A673 (cell line): ENCODE data around the gene C3orf18. TPM values are rescaled to one million over a fixed set of nuclear protein-coding genes. Genes with fewer than 3 reads are reported as not detected.

ENCODE experiments used
- BruUV-seq: library from RNA; stranded (reverse); fragments of 400-500 nt; replicated peaks from 2 replicates; lab custom pipeline; 2021; lab: Mats Ljungman, UMichigan
- CTCF ChIA-PET: fragments of 300-600 bp; sonication (Branson Sonifier 250); formaldehyde crosslinking; loops from one replicate; lab custom pipeline; 2022; ENCODE audit warnings: antibody characterized with exemption; lab: Charles Lee
- POLR2A ChIA-PET: fragments of 300-600 bp; sonication (Branson Sonifier 250); formaldehyde crosslinking; loops from one replicate; lab custom pipeline; 2022; ENCODE audit warnings: antibody characterized with exemption; ENCODE audit not compliant: low non-redundant PET; lab: Charles Lee
- DNase-seq: peaks from one replicate; pipeline ENCODE4 v3.0.0-alpha.2; 2015; ENCODE audit warnings: low spot score
- H3K27ac ChIP-seq: fragments of 200-600 bp; sonication (generic); 2 replicates; pipeline ENCODE4 v1.5.1; 2016; ENCODE audit warnings: mixed run types, low read depth, mild to moderate bottlenecking, mixed read lengths, antibody characterized with exemption, low read length; ENCODE audit not compliant: poor library complexity, severe bottlenecking
- H3K27me3 ChIP-seq: fragments of 200-600 bp; sonication (generic); replicated peaks from 2 replicates; pipeline ENCODE4 v1.6.1; 2017; ENCODE audit warnings: mixed run types, low read depth, mild to moderate bottlenecking, mixed read lengths, antibody characterized with exemption, low read length; ENCODE audit not compliant: insufficient read depth, poor library complexity
- H3K36me3 ChIP-seq: fragments of 200-600 bp; sonication (generic); 2 replicates; pipeline ENCODE4 v1.6.1; 2016; ENCODE audit warnings: mixed run types, mild to moderate bottlenecking, mixed read lengths, antibody characterized with exemption, low read length; ENCODE audit not compliant: insufficient read depth, poor library complexity, severe bottlenecking
- H3K4me1 ChIP-seq: fragments of 200-600 bp; sonication (generic); 2 replicates; pipeline ENCODE4 v1.6.1; 2017; ENCODE audit warnings: mixed run types, mild to moderate bottlenecking, mixed read lengths, antibody characterized with exemption, low read length; ENCODE audit not compliant: insufficient read depth, poor library complexity, severe bottlenecking
- H3K4me3 ChIP-seq: fragments of 200-600 bp; sonication (generic); 2 replicates; pipeline ENCODE4 v1.5.1; 2016; ENCODE audit warnings: low read depth, mixed run types, mild to moderate bottlenecking, mixed read lengths, low read length; ENCODE audit not compliant: poor library complexity, severe bottlenecking
- H3K9me3 ChIP-seq: fragments of 200-600 bp; sonication (generic); 2 replicates; pipeline ENCODE4 v1.6.1; 2016; ENCODE audit warnings: mixed run types, low read depth, mild to moderate bottlenecking, mixed read lengths, antibody characterized with exemption, low read length; ENCODE audit not compliant: poor library complexity, severe bottlenecking
- EZH2 ChIP-seq: fragments of 200-600 bp; sonication (generic); IDR thresholded peaks from 2 replicates; pipeline ENCODE4 v1.6.1; 2017; ENCODE audit warnings: borderline replicate concordance, low read depth, mild to moderate bottlenecking, mixed read lengths, antibody characterized with exemption, low read length; ENCODE audit not compliant: poor library complexity, severe bottlenecking
- intact Hi-C: fragments of 100-400 bp; cut with micrococcal nuclease; formaldehyde crosslinking; loops from one replicate; pipeline ENCODE4 v1.10.0; 2022; ENCODE audit not compliant: unreplicated experiment
- total RNA-seq: library from RNA; stranded (reverse); gene quantifications from 2 replicates; pipeline ENCODE4 v1.2.3, GENCODE V29; 2021
- TF ChIP-seq, protein P1 (sequence below): fragments of 300-800, 200-600 bp; sonication (generic); conservative IDR thresholded peaks from 2 replicates; pipeline ENCODE4 v1.5.1; 2017; ENCODE audit warnings: low read depth, mild to moderate bottlenecking, antibody characterized with exemption, low read length, moderate library complexity, mixed read lengths

Gene C3orf18
- total RNA-seq, 1 experiment from 2014 or later: 1.5 TPM

DNA sequence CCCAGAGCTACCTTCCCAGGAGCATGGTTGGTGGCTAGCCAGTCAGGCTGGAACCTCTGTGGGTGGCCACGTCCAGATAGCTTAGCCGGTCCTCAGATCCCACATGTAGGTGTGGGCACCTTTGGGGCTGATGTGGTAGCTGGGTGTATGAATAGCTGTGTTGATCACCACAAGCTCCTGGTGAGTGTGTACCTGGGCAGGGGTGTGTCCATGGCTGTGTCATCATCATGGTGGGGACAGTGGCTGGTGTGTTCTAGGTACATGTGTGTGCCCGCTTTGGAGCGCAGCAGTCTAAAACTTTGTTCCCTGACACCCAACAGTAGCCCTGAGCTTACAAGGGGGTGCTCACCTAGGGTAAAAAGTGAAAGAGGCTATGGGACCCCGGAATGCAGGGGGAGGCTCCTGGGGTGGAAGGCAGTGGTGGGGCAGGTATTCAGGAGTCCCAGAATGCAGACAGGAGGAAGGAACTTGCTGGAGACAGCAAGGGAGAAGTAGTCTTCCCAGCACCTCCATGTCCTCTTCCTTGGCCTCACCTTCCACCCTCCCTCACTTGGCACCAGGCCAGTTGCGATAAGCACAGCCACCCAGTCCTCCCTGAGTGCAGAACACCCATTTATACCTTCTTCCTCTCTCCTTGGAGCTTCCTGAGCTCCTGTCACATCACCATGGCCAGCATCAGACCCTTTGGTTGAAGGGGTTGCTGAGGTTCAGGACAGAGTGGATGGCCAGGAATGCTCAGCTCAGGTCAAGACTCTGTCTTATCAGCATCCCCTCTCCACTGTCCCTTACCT is 42.8 kb upstream of the C3orf18 start:
- Histone ChIP-seq H3K4me1 (peaks cover 8% of the 10 kb centered on the region), H3K4me3 (peak overlapping the region; percentile 52), H3K9me3 (no peaks in the 10 kb centered on the region), H3K36me3 (no peaks in the 10 kb centered on the region), H3K27me3 (no peaks in the 10 kb centered on the region), H3K27ac (no peak overlapping the region)
- no TSS peak for BruUV-seq
- ChIA-PET CTCF (no interaction called here), POLR2A (no interaction called here)
- intact Hi-C loops: loop anchor here (5.0 to 10.0 kb wide), 5 partner anchors 38 to 884 kb away; no protein-coding TSS in a partner anchor
- no peak for TF ChIP-seq EZH2
- TF ChIP-seq, protein P1, sequence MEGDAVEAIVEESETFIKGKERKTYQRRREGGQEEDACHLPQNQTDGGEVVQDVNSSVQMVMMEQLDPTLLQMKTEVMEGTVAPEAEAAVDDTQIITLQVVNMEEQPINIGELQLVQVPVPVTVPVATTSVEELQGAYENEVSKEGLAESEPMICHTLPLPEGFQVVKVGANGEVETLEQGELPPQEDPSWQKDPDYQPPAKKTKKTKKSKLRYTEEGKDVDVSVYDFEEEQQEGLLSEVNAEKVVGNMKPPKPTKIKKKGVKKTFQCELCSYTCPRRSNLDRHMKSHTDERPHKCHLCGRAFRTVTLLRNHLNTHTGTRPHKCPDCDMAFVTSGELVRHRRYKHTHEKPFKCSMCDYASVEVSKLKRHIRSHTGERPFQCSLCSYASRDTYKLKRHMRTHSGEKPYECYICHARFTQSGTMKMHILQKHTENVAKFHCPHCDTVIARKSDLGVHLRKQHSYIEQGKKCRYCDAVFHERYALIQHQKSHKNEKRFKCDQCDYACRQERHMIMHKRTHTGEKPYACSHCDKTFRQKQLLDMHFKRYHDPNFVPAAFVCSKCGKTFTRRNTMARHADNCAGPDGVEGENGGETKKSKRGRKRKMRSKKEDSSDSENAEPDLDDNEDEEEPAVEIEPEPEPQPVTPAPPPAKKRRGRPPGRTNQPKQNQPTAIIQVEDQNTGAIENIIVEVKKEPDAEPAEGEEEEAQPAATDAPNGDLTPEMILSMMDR: no peak
- no peak for DNase-seq

DNA sequence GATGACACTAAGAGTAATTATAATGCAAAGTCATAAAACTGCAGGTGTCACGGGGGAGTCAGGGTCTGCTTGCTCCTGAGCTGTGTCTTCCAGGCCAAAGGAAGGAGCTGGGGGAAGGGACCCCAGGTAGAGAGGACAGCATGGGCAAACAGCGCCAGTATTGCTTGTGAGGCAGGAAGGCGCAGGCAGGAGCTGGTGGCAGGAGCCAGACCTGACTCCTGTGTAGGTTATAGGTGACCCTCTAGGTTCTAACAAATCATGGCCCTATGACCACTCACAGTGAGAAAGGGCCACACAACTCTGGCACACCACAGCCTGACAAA is 42.2 kb upstream of the C3orf18 start:
- DNase-seq: no peak
- no peak overlapping the region for H3K27ac ChIP-seq
- peaks cover 8% of the 10 kb centered on the region for H3K4me1 ChIP-seq
- ChIA-PET POLR2A (no interaction called here), CTCF (no interaction called here)
- no peaks in the 10 kb centered on the region for H3K27me3 ChIP-seq
- H3K36me3 ChIP-seq: no peaks in the 10 kb centered on the region
- no peak for TF ChIP-seq EZH2
- TF ChIP-seq, protein P1: no peak
- no TSS peak for BruUV-seq
- no peaks in the 10 kb centered on the region for H3K9me3 ChIP-seq
- no peak overlapping the region for H3K4me3 ChIP-seq
- intact Hi-C loops: loop anchor here (5.0 to 10.0 kb wide), 5 partner anchors 37 to 885 kb away; no protein-coding TSS in a partner anchor

DNA sequence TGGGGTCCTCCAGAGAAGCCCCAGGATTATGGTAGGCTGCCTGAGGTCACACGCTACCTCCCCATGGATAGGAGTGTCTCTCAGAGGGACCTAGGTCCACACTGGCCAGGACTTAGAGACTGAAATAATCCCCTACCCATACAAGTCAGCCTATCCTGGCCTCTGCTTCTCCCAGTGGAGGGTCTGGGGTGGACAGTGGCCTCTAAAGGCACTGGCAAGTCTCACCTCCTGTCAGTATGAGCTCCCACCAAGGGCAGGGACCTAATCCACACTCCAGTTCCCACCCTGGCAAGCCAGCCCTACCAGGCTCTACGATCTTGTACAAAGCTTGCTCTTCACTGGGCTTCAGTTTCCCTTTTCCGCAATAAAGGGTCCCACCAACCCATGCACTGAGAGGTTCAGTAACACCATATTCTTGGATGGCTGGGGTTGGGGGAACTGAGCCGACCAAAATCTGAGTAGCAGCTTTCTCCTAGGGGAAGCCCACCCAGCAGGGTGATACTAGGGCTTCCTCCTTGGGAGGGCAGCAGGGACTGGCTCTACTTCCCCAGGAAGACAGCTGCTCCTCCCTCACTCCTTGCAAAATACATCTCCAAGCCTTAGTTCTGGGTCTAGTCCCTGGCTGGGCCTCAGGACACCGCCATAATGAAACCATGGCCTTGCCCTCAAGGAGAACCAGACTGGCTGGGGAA is 41.7 kb upstream of the C3orf18 start:
- no peaks in the 10 kb centered on the region for H3K27me3 ChIP-seq
- CTCF ChIA-PET: no interaction called here
- no peaks in the 10 kb centered on the region for H3K36me3 ChIP-seq
- TF ChIP-seq, protein P1: no peak
- no peak for TF ChIP-seq EZH2
- intact Hi-C loops: no loop called here
- POLR2A ChIA-PET: no interaction called here
- no peak overlapping the region for H3K4me3 ChIP-seq
- H3K4me1 ChIP-seq: peaks cover 8% of the 10 kb centered on the region
- no peak overlapping the region for H3K27ac ChIP-seq
- no peak for DNase-seq
- no TSS peak for BruUV-seq
- H3K9me3 ChIP-seq: no peaks in the 10 kb centered on the region
